ENCODE results near the gene SHROOM2.

DNA sequence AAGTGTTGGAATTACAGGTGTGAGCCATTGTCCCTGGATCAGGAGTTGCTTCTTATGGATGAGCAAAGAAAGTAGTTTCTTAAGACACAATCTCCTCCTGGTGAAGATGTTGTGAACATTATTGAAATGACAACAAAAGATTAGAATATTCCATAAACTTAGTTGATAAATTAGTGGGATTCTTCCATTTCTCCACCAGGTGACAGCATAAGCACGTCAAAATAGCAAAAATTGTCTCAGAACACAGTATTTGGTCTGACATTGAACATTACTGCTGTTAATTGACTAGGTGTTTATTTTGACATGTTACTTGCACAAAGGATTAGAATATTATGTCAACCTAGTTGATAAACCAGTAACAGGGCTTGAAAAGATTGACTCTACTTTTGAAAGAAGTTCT is 202.5 kb downstream of the SHROOM2 start:
- no peak for TF ChIP-seq PKNOX1 (IDR thresholded peaks at IDR 0.05)
- no peak for TF ChIP-seq SP1 (IDR thresholded peaks at IDR 0.05)
- no peak for TF ChIP-seq FOXM1 (IDR thresholded peaks at IDR 0.05; ENCODE audit: borderline replicate concordance)
- TF ChIP-seq HDGF (IDR thresholded peaks at IDR 0.05; ENCODE audit: borderline replicate concordance), result no peak
- TF ChIP-seq FOXA1 (IDR thresholded peaks at IDR 0.05), result no peak
- no peak for TF ChIP-seq TARDBP (IDR thresholded peaks at IDR 0.05)
- no peak for TF ChIP-seq LEF1 (IDR thresholded peaks at IDR 0.05; ENCODE audit: borderline replicate concordance)
- TF ChIP-seq L3MBTL2 (conservative IDR thresholded peaks at IDR 0.05), result no peak
- no peak for TF ChIP-seq SUZ12 (IDR thresholded peaks at IDR 0.05)
- no peak for TF ChIP-seq CTBP1 (IDR thresholded peaks at IDR 0.05; ENCODE audit: borderline replicate concordance)
- no peak for TF ChIP-seq ZNF384 (IDR thresholded peaks at IDR 0.05)
- TF ChIP-seq BHLHE40 (IDR thresholded peaks at IDR 0.05; ENCODE audit: borderline replicate concordance), result no peak
